ENCODE data around the gene GRK5.

Gene GRK5

GRCh38 chr10:119320981-119321380 lies 113.6 kb downstream of the GRK5 start:
- DNase-seq: no peak

- DNase-seq: no peak
Observed at GRCh38 chr10:119323085-119324016, 116.0 kb downstream of the GRK5 start.

- DNase-seq: no peak
Observed at GRCh38 chr10:119325131-119325530, 117.8 kb downstream of the GRK5 start.

- DNase-seq: no peak
Observed at GRCh38 chr10:119326167-119326566, 118.8 kb downstream of the GRK5 start.

GRCh38 chr10:119327096-119327745 lies 119.8 kb downstream of the GRK5 start:
- DNase-seq: no peak

GRCh38 chr10:119328223-119328622 lies 120.9 kb downstream of the GRK5 start:
- DNase-seq: no peak

GRCh38 chr10:119330342-119330741 lies 123.0 kb downstream of the GRK5 start:
- no peak for DNase-seq

GRCh38 chr10:119331061-119331460 lies 123.7 kb downstream of the GRK5 start:
- no peak for DNase-seq

GRCh38 chr10:119333146-119333792 lies 125.9 kb downstream of the GRK5 start:
- no peak for DNase-seq

- DNase-seq: no peak
Observed at GRCh38 chr10:119335671-119336353, 128.4 kb downstream of the GRK5 start.

GRCh38 chr10:119336599-119336998 lies 129.2 kb downstream of the GRK5 start:
- no peak for DNase-seq

GRCh38 chr10:119337223-119337622 lies 129.9 kb downstream of the GRK5 start:
- no peak for DNase-seq

GRCh38 chr10:119337796-119338432 lies 130.5 kb downstream of the GRK5 start:
- DNase-seq: no peak

GRCh38 chr10:119339109-119339508 lies 131.7 kb downstream of the GRK5 start:
- DNase-seq: no peak

GRCh38 chr10:119340893-119341458 lies 133.6 kb downstream of the GRK5 start:
- DNase-seq: no peak

GRCh38 chr10:119341459-119342301 lies 134.3 kb downstream of the GRK5 start:
- DNase-seq: no peak

- no peak for DNase-seq
Observed at GRCh38 chr10:119342335-119342734, 135.0 kb downstream of the GRK5 start.

- no peak for DNase-seq
Observed at GRCh38 chr10:119343011-119343601, 135.7 kb downstream of the GRK5 start.

GRCh38 chr10:119344381-119344780 lies 137.0 kb downstream of the GRK5 start:
- no peak for DNase-seq

- DNase-seq: no peak
Observed at GRCh38 chr10:119346095-119346832, 138.9 kb downstream of the GRK5 start.
